Muscle layer of colon (tissue), 2 donors: ENCODE measurements around the gene GPR37L1.
"Not testable (repeated sequence)": the region's sequence is repeated elsewhere in the genome, so short reads cannot be mapped to it uniquely, and the experiment has no call there.

ENCODE experiments used
- H3K27ac ChIP-seq: one replicate; pipeline ENCODE4 v1.7.0; 2013; ENCODE audit warnings: low read depth, mild to moderate bottlenecking, low read length, moderate library complexity
- H3K27me3 ChIP-seq, 2 donors: one replicate each; pipeline ENCODE4 v1.7.0; 2013; ENCODE audit warnings: low read length in 2 of 2, mild to moderate bottlenecking in 2 of 2; ENCODE audit not compliant: insufficient read depth in 2 of 2, control insufficient read depth in 1 of 2
- H3K36me3 ChIP-seq: one replicate; pipeline ENCODE4 v1.7.0; 2013; ENCODE audit warnings: mild to moderate bottlenecking, low read length; ENCODE audit not compliant: insufficient read depth
- H3K4me1 ChIP-seq: one replicate; pipeline ENCODE4 v1.7.0; 2013; ENCODE audit warnings: mild to moderate bottlenecking, low read length; ENCODE audit not compliant: insufficient read depth
- H3K4me3 ChIP-seq, 2 donors: one replicate each; pipeline ENCODE4 v1.7.0; 2013; ENCODE audit warnings: low read length in 2 of 2, low read depth in 1 of 2, mild to moderate bottlenecking in 1 of 2, moderate library complexity in 1 of 2
- H3K9ac ChIP-seq: one replicate; pipeline ENCODE4 v1.7.0; 2013; ENCODE audit warnings: low read length
- H3K9me3 ChIP-seq: one replicate; pipeline ENCODE4 v1.7.0; 2013; ENCODE audit warnings: mild to moderate bottlenecking, low read length
- donor health status: abdominal sarcoma.
- donor health status: Adenocarcinoma of cecum.

Gene GPR37L1

DNA sequence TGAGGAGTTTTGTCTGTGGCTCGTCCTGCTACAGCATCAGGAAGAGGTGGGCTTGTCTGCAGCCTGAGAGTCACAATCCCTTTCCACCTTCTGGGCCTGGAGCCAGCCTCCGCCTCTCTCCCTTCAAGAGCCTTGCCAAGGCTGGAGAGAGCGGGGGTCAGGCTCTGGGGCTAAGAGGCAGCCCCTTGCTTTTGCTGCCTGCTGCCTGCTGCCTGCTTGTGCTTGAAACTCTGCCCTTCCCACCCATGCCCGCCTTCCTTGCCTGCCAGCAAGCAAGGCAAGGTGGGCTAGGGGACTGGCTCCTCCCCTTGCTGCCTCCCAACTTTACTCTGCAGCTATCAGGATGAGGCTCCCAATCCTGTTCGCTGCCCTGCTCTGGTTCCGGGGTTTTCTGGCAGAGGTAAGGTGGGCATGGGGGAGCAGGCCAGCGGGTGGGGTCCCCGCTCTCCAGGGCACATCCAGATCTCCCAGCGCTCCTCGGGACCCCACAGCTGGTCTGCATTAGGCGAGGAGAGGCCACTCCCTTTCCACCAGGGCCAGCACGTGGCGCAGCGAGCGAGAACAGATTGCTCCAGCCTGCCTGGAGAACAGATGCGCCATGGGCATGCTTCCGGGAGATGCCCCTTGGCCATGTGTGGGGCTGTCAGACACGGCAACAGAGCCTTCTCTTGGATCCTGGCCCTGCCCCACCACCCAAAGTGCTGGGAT is 45.1 kb downstream of the GPR37L1 start:
- Histone ChIP-seq H3K4me1 (no peaks in the 10 kb centered on the region), H3K36me3 (no peaks in the 10 kb centered on the region), H3K9ac (no peak overlapping the region), H3K9me3 (no peaks in the 10 kb centered on the region), H3K4me3 (no peak overlapping the region), H3K27ac (no peak overlapping the region), H3K27me3 (no peaks in the 10 kb centered on the region)

DNA sequence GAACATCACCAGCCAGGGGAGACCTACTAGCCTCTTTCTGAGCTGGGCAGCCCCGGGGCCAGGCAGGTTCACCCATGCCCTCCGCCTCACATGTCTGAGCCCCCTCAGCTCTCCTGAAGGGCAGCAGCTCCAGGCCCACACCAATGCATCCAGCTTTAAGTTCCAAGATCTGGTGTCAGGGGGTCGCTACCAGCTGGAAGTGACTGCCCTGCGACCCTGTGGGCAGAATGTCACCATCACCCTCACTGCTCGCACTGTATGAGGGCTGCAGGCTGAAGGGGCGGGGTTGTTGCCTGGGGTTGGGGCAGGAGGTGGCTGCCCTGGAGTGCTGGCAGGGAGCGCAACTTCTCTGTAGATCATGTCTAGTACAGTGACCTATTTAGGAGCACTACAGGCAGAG is 46.1 kb downstream of the GPR37L1 start:
- H3K27ac ChIP-seq = no peak overlapping the region

DNA sequence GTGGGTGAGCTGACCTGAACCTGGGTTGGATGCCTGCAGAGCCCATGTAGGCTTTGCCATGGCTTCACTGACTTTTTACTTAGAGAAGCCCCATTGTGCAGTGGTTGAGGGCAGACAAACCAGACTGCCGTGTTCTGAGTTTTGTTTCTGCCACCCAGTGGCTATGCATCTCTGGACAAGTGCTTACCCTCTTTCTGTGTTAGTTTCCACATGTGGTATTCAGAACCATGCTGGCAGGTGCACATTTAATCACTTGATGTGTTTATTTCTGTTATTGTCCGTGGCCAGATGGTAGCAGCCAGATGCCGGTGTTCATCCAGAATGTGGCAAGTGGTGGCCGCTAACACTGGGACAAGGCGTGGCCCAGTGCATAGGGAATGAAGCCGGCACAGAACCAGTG is 48.0 kb downstream of the GPR37L1 start:
- no peaks in the 10 kb centered on the region for H3K9me3 ChIP-seq
- H3K27ac ChIP-seq = no peak overlapping the region
- no peaks in the 10 kb centered on the region for H3K4me1 ChIP-seq
- H3K9ac ChIP-seq = no peak overlapping the region
- no peak overlapping the region for H3K4me3 ChIP-seq
- no peaks in the 10 kb centered on the region for H3K27me3 ChIP-seq
- H3K36me3 ChIP-seq = no peaks in the 10 kb centered on the region

More for the DNA sequence above, 46.1 kb downstream of the GPR37L1 start:
- H3K9ac ChIP-seq = no peak overlapping the region
- H3K36me3 ChIP-seq = no peaks in the 10 kb centered on the region
- no peaks in the 10 kb centered on the region for H3K27me3 ChIP-seq
- H3K4me1 ChIP-seq = no peaks in the 10 kb centered on the region
- no peak overlapping the region for H3K4me3 ChIP-seq
- H3K9me3 ChIP-seq = no peaks in the 10 kb centered on the region

DNA sequence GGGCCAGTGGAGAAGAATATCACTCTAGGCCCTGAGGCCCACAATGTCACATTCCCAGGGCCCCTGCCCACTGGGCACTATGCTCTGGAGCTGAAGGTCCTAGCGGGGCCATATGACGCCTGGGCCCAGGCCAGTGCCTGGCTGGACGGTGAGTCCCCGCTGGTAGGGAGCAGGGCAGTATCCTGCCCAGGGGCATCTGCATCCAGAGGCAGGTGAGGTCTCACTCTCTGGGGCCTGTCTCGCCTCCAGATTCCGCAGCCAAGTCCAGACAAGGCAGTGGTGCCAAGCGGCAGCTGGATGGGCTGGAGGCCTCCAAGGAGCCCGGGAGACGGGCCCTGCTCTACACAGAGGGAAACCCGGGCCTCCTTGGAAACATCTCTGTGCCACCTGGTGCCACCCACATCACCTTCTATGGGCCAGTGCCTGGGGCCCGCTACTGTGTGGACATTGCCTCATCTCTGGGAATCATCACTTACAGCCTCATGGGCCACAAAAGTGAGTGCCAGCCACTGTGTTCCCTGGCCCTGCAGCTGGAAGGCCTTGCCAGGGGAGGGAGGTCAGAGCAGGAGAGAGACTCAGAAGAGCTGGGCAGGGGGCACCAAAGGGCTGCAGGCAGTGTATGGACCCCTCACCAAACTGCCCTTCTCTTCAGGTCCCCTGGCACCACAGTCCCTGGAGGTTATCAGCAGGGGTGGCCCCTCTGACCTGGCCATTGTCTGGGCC is 48.7 kb downstream of the GPR37L1 start:
- no peak overlapping the region for H3K9ac ChIP-seq
- H3K4me3 ChIP-seq = no peak overlapping the region

DNA sequence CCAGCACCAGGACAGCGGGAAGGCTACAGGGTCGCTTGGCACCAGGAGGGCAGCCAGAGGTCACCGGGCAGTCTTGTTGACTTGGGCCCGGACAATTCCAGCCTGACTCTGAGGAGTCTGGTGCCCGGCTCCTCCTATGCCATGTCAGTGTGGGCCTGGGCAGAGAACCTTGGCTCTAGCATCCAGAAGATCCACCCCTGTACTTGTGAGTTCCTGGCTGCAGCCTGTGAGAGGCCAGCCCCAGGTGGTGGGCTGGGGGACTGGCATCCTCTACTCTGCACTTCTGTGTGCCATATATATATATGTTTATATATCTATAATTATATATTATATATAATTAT is 49.3 kb downstream of the GPR37L1 start:
- Histone ChIP-seq H3K9ac (no peak overlapping the region), H3K36me3 (no peaks in the 10 kb centered on the region), H3K4me1 (no peaks in the 10 kb centered on the region), H3K4me3 (no peak overlapping the region), H3K27ac (no peak overlapping the region), H3K9me3 (no peaks in the 10 kb centered on the region), H3K27me3 (no peaks in the 10 kb centered on the region)

More for the DNA sequence above, 48.7 kb downstream of the GPR37L1 start:
- Histone ChIP-seq H3K27me3 (no peaks in the 10 kb centered on the region), H3K36me3 (no peaks in the 10 kb centered on the region), H3K27ac (no peak overlapping the region), H3K4me1 (no peaks in the 10 kb centered on the region), H3K9me3 (no peaks in the 10 kb centered on the region)

DNA sequence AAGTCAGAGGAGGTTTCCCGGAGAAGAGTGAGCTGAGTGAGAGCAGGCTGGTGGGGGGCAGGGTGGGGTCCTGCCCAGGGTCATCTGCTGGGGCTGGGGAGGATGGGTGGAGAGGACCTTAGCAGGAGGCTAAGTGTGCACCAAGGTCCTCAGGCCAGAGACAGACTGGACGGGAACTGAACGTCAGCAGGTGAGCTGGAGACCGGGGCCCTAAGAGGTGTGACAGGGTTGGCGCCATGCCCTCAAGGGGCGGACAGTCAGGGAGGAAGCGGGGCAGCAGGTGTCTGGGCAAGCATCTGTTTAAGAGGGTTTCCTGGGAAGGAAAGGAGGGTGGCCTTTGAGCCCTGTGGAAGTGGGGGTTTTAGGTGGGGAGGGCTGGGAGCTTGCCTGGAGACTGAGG is 51.3 kb downstream of the GPR37L1 start:
- H3K36me3 ChIP-seq = no peaks in the 10 kb centered on the region
- no peaks in the 10 kb centered on the region for H3K9me3 ChIP-seq
- no peak overlapping the region for H3K9ac ChIP-seq
- H3K4me3 ChIP-seq = no peak overlapping the region
- H3K27ac ChIP-seq = no peak overlapping the region
- H3K27me3 ChIP-seq = no peaks in the 10 kb centered on the region
- H3K4me1 ChIP-seq = no peaks in the 10 kb centered on the region

DNA sequence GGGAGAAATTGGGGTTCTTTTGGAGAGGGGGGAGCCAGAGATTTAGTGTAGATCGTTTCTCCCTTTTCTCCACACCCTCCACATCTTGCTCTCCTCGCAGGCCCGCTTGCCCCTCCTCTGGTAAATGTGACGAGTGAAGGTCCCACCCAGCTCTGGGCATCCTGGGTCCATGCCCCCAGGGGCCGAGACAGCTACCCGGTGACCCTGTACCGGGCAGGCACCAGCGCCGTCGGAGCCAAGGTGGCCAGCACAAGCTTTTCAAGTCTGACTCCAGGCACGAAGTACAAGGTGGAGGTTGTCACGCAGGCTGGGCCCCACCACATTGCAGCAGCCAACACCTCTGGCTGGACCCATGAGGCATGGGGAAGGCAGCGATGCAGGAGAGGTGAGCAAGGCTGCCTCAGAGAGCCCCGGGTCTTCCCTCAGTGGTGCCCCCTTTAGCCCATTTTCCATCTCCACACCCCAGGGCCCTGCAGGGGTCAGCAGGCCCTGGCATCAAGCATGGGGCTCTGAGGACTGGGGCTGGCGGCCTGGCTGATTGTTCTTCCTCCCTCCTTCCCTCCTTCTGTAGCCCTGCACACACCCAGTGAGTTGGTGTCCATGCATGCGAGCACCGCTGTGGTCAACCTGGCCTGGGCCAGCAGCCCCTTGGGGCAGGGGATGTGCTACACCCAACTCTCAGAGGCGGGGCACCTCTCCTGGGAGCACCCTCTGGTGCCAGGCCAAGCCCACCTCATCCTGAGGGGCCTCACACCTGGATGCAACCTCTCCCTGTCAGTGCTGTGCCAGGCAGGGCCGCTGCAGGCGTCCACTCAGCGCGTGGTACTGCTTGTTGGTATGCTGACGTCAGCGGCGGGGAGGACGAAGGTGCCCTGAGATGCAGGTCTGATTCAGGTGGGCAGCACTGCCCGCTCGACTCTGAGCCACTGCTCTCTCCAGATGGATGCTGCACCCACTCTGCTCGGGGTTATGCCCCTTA is 54.5 kb downstream of the GPR37L1 start:
- Histone ChIP-seq H3K9me3 (no peaks in the 10 kb centered on the region), H3K4me3 (no peak overlapping the region), H3K27me3 (peaks cover 0 to 6% of the 10 kb centered on the region in 2 donors), H3K36me3 (no peaks in the 10 kb centered on the region), H3K9ac (no peak overlapping the region), H3K27ac (no peak overlapping the region), H3K4me1 (no peaks in the 10 kb centered on the region)

DNA sequence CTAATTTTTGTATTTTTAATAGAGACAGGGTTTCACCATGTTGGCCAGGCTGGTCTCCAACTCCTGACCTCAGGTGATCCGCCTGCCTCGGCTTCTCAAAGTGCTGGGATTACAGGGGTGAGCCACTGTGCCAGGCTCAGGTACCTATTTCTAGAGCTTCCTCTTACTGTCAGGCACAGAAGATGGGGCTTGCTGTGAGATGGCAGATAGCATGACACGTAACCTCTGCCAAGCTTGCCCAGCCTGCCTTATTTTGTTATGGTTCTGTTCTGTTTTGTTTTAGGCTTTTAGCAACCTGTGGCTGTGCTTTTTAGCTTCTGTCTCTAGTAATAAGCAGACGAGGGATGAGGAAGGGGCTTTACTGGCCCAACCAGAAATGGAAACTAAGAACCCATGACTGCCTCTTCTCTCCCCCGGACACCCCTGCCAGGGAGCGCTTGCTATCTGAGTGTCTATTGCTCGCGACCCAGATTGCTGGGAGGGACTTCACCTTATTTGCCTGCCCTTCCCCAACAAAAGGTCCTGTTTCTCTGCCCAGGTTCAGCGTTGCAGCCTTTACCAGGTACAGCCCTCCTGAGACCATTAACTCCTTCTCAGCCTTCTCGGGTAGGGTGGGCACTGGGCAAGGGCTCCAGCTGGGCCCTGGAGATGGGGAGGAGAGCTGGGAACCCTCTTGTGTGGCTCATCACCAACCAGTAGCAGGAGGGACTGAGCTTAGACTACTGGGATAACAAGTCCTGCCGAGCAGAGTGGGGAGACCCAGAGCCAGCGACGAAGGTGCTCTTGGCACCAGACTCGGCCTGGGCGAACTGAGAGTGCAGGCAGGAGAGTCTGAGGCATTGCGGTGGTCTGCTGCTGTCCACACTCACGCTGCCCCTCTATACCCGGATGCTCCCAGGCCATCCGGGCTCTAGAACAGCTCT is 57.4 kb downstream of the GPR37L1 start:
- H3K27ac ChIP-seq = no peak overlapping the region
- no peak overlapping the region for H3K9ac ChIP-seq
- no peak overlapping the region for H3K4me3 ChIP-seq
- no peaks in the 10 kb centered on the region for H3K36me3 ChIP-seq
- peaks cover 0 to 10% of the 10 kb centered on the region in 2 donors for H3K27me3 ChIP-seq
- no peaks in the 10 kb centered on the region for H3K4me1 ChIP-seq
- H3K9me3 ChIP-seq = no peaks in the 10 kb centered on the region

DNA sequence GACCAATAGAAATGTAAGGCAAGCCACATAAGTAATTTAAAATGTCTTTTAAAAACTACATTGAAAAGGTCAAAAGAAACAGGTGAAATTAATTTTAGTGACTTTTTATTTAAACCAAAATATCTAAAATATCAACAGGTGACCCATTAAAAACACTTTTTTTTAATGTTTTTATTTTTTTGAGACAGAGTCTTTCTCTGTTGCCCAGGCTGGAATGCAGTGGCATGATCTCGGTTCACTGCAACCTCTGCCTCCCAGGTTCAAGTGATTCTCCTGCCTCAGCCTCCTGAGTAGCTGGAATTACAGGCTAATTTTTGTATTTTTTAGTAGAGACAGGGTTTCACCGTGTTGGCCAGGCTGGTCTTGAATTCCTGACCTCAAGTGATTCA is 58.0 kb downstream of the GPR37L1 start:
- not testable (repeated sequence) for H3K9me3 ChIP-seq, H3K4me3 ChIP-seq, H3K36me3 ChIP-seq, H3K4me1 ChIP-seq, H3K27ac ChIP-seq, H3K9ac ChIP-seq
- H3K27me3 ChIP-seq = peaks cover 0 to 10% of the 10 kb centered on the region in 2 donors

DNA sequence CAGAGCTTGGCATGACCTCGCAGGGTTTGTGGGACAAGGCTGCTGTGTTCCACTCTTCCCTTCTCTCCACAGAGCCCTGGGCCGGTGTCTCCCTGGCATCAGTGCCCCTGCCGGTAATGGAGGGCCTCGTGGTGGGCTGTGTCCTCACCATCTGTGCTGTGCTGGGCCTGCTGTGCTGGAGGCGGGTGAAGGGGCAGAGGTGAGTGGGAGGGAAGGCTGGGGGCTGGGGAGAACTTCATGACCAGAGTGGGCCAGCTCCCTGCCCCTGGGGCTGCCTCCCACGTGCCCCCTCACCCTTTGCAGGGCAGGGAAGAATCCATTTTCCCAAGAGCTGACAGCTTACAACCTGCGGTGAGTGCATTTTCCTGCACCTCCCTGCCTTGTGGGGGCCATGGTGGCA is 58.9 kb downstream of the GPR37L1 start:
- Histone ChIP-seq H3K36me3 (no peaks in the 10 kb centered on the region), H3K27ac (no peak overlapping the region), H3K4me1 (no peaks in the 10 kb centered on the region), H3K27me3 (peaks cover 0 to 10% of the 10 kb centered on the region in 2 donors), H3K9ac (no peak overlapping the region), H3K9me3 (no peaks in the 10 kb centered on the region), H3K4me3 (no peak overlapping the region)
